Midbrain (tissue), 1 donor: ENCODE results near the gene HSPA2.
A peak's percentile ranks its signal among the peaks of the same experiment; 100 is the strongest.

ENCODE experiments used
- DNase-seq: peaks from one replicate; lab custom pipeline; 2025; lab: John Stamatoyannopoulos, UW

Gene HSPA2

DNA sequence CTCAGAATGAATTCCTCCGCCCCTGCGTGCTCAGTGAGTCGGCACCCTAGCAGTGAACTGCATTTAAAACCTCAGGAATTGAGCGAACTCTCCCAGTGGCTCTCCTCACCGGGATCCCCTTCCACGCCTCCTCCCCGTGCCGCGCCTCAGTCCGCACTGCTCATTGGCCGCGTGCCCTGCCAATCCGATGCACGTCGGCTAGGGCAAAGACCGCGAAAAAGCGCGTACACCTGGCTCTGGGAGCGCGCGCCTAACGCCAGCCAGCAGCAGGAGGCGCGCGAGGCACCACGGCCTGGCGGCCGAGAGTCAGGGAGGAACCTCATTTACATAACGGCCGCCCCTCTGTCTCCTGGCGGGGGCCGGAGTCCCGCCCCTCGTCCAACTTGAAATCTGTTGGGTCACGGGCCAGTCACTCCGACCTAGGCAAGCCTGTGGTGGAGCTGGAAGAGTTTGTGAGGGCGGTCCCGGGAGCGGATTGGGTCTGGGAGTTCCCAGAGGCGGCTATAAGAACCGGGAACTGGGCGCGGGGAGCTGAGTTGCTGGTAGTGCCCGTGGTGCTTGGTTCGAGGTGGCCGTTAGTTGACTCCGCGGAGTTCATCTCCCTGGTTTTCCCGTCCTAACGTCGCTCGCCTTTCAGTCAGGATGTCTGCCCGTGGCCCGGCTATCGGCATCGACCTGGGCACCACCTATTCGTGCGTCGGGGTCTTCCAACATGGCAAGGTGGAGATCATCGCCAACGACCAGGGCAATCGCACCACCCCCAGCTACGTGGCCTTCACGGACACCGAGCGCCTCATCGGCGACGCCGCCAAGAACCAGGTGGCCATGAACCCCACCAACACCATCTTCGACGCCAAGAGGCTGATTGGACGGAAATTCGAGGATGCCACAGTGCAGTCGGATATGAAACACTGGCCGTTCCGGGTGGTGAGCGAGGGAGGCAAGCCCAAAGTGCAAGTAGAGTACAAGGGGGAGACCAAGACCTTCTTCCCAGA lies at the start of gene HSPA2:
TSS of gene HSPA2 (plus strand) at position 534 of the 995 bp plus-strand sequence. CDS start at position 643, 109 bp downstream.
- DNase-seq, result peak; percentile 99

DNA sequence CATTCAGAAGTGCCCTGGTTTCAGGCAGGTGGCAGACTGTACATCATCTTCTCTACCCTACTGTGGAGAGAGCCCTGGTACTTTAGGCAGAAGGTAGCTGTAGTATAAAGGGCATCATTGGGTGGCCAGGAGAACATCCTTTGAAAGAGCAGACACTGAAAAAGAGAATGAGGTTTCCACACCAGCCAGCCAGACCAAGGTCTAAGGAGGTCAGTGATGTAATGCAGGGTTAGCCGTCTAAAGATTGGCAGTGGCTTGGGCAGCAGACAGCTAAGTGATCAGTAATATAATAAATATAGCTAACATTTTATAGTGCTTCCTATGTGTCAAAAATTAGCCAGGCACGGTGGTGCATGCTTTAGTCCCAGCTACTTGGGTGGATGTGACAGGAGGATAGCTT lies 48.9 kb upstream of the HSPA2 start:
- DNase-seq, result no peak

DNA sequence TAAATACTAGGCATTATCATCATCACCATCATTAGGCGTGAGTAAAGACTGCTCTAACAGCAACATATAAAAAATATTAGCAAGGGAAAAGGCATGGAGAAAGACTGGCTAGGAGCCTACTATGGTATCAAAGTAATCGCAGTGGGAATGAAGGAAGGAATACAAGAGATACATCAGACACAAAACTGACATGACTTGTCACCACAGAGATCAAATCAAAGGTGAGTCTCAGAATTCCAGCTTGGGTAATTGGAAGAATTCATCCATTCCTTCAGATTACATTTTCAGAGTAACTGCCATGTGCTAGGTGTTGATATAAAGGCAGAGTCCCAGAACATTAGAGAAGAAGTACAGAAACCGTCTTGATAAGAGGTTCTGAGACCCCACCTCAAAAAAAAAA lies 47.1 kb upstream of the HSPA2 start:
- DNase-seq, result no peak

DNA sequence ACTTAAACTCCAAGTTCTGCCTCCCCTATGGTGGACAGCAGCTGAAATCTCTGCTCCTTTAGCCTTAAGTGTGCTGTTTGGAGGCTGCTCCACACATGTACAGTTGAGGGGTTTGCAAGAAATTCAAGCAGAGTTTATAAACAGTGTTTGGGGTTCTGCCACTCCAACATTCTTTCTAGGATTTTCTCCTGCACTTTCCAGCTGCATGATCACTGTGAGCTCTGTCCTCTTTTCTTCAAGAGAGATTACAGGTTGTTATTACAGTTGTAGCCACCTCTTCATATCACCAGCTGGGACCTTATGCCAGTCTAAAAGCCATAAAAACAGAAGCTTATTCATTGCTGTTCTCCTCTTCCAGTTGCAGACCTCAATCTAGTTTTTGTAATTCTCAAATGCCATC lies 45.3 kb upstream of the HSPA2 start:
- DNase-seq, result no peak

DNA sequence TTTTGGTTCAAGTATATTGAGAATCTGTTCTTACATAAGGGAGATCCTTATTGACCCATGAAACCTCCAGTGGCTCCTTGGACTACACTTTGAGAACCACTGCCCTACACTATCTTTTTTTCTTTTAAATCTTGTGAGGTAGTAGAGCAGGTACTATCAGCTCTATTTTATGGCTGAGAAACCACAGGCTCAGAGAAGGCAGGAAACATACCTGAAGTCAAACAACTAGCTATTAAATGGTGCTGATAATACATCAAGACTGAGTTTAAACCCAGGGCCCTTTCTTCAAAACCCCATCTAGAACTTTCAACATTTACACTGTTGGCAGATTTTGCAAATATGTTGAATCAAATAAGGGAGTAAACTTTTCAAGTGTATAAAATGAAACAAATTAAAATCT lies 43.8 kb upstream of the HSPA2 start:
- DNase-seq, result no peak

DNA sequence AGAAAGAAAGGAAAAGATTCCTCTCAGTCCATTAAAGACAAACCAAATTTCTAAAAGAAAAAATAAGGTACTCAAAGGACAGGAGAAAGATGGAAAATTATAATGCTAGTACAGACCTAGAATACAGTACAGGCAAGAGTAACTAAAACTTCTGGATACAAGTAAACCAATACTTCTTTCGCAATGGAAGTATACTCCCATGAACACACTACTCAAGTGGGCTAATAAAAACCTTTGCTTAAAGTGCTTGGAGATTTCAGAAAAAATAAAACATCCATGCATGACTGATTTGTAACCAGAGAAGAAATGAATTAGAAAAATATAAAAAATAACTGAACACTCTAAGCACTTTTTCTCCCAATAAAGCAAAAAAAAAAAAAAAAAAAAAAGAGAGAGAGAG lies 40.5 kb upstream of the HSPA2 start:
- DNase-seq, result no peak

DNA sequence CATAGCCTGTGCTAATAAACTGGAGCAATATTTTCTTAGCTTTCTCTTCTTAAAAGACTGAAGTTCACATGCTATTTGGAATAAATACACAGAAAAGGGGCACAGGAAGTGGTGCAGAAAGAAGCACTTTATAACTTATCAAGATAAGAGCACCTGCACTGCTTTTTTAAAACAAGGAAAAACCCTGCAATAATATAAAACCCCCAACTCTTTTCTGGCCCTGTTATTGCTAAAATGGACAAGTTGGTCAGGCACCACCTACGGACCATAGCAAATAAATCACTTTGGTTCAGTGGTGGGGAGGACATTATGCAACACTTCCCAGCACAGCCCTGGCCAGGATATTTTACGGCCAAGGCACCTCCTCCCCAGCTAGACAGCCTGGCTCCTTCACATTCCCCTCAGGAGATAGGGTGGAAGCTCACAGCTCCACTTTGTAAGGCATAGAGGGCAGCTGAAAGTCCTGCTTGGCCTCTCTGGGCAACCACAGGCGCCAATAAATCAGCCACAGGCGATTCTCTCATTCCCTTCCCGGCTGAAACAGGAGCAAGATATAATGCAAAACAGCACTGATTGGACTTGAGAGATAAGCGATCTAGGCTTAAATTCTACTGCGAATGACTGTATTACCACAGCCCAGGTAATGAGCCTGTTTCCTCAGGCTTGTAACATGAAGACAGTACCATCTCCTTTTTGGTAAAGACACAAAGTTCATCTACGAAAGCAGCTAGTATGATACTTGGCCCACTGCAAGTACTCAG lies 39.0 kb upstream of the HSPA2 start:
- no peak for DNase-seq

DNA sequence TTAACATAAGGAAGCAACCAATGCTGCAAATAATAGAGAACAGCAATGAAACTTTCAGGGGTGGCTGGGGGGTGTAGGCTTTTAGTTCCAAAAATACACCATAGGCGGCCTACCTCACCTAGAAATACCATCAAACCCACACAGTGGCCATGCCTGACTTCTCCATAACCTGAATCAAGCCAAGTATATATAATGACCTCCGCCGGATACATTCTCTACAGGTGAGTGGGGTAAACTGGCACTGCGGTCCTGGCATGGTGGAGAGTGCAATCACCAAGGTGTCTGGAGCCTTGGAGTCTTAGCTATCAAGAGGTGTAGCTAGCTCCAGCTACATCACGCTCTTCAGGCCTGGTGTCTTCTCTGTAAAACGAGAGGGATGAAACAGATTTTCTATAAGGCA lies 38.1 kb upstream of the HSPA2 start:
- no peak for DNase-seq

DNA sequence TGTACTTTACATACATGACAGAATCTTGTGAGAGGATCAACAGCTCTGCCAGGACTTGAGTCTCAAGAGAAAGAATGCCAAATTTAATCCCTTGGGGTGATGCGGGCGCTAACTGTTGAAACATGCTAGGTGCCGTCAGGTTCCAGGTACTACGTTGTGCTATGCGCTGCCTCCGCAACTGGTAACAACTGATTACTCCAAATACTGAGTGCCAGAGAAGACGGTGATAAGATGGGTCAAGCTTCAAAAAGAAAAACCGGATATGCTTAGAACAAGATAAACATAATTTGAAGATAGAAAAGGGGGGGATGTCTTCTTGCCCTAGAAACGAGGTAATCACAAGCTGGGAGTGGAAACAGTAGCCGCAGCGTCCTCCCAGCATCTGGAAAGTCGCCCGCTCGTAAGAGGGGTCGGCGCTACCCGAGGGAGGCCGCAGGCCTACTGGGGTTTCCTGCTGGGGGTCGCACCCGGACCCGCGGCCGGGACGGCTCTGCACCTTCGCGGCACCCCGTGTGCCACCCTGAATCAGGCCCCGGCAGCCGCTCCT lies 37.6 kb upstream of the HSPA2 start:
- no peak for DNase-seq

DNA sequence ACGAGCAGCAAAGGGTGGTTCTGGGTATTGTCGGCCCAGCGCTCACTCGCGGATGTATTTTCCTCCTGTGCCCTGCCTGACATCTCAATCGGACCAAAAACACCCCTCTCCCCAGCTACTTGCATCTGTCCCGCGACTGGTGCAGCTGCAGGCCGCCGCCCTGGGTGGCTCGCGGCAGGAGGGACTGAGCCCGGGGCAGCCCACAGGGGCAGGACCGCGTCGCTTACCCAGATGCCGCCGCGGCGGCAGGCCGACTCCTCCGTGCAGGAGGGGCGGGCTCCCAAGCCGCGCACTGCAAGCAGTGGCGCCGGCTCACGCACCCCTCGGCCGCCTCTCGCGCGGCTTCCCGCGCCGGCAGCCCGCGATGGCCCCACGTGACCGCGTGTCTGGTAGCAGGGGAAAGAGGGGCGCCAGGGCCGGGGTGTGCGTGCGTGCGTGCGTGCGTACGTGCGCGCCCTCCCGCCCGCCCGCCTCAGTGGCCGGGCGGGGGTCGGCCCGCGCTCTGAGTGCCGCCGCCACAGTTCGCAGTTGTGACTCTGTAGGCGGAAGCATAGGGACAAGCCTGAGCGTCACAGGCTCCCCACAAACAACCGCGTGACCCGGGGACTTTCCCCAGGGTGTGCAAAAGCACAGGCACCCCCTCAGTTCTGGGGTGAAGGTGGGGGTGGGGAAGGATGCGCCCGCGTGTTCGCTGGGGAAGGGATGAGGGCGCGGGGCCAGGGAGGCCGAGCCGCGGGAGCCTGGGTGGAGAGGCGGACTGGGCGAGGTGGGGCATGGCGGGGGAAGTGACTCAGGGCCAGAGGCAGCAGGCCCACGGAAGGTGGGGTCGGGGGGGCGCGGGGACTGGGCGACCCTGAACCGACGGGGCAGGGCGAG lies 36.9 kb upstream of the HSPA2 start, which contains the start of gene ZBTB25:
TSS of gene ZBTB25 (minus strand) at position 405 of the 876 bp plus-strand sequence. CDS start 13,305 bp downstream, outside the sequence.
- peak; percentile 91 for DNase-seq

DNA sequence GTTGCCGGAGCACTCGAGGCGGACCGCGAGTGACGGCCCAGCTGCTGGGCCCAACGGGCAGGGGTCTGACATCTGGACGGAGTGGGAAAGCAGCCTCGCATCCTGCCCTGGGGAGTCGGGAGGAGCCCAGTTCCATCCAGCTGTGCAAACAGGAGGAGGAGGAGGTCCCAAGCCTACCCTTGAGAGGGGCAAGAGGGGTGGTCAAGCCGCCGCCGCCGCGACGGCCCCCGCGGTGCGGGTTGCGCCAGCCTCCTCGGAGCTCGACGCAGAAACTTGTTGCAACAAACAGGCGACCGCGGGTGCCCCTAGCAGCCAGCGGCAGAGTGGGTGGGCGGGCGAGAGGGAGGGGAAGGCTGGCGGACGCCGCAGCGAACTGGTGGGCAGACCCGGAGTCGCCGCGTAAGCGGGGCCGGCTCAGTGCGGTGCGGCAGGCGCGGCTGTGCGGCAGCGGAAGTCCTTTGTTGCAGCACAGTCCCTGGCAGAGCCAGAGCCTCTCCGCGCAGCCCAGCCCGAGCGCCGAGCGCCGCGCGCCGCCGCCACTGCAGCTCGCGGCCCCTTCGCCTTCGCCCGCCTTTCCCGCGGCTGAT lies 36.1 kb upstream of the HSPA2 start, which contains the start of gene ZBTB1:
TSS of gene ZBTB1 (plus strand) at position 461 of the 587 bp plus-strand sequence. CDS start 16,735 bp downstream, outside the sequence.
- DNase-seq, result peak; percentile 86

DNA sequence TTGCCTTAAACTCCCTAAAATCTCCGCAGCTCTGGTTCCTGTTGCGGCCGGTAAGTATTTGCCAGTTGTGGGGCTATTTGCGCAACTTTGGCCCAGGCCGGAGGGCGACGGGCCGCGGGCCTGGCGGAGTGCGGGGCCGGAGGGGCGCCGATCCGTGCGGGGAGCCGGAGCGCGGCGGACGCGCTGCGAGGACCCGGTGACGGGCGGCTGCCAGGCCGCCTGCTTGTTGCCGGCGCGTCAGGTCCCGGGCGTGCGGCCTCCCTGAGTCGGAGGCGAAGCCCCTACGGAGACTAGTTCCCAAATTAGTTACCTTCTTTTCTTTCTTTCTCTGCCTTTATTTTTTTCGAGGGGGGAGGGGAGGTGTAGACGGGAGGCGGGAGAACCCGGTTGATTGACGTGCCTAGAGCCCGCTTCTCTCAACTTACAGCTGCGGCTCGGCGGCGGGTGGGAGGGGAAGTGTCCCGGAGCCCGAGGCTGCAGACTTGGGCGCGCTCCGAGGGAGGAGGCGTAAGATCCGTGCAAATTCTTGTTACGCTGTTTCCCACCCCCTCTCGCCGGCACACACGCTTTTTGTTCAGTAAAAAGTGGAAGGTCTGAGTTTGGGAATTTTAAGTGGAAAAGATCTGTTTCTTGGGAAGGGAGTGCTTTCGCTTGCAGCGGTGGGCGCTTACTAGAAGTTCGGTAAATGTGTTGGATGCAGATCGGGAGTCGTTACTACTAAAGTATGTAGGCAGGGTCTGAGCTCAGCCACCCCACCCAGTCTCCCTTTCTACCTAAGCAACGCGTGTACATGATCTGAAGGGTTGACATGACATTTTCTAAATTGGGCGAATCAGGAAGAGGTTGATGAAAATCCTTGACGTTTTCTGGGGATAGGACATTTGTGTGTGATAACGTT lies 35.4 kb upstream of the HSPA2 start:
- DNase-seq, result peak; percentile 89

DNA sequence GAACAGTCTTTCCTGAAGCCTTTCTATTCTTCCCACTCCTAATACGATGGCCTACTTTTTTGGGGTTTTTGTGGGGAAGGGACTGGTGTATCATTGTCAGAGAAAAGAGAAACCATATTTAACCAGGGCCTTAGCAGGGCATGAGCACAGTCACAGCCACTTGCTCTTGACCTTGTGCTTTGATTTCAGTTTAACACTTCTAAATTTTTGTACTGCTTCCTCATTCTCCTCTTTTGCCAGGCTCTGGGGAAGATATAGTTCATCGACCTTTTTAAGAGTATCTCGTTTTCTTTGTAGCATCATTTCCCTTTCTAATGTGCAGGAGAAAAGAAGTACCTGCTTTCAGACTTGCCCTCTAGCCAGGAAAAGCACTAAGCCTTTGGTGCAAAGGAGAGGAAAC lies 33.8 kb upstream of the HSPA2 start:
- DNase-seq, result no peak

DNA sequence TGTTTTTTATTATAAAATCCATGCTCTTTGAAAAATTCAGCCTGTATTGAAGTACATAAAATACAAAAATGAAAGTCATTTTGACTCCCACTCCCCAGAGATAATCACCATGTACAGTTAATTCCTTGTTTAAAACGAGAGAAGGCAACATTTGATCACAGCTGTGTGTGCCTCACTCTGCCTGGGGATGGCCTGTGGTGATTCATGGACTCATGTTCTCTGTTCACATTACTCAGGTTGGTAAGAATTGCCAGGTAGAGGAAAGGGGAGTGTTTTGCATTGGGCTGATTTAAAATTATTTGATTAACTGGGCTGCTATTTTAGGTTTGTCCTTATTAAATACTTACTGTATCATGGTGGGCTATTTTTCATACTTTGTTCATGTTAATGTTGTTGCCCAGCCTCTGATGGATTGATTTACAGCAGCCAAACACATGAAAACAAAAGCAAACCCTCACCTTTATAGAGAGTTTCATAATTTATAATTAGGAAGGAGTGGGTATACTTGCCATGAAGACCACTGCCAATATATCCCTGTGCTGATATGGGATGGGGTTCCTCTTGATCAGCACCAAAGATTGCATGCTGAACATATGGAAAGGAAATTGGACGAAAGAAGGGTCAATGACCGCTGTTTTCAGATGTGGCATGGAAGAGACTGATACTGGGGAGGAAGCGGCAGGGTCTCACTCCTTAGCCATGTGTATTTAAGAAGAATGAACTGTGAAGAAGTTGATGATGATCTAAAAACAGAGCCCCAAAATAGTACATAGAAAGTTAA lies 33.0 kb upstream of the HSPA2 start:
- no peak for DNase-seq

DNA sequence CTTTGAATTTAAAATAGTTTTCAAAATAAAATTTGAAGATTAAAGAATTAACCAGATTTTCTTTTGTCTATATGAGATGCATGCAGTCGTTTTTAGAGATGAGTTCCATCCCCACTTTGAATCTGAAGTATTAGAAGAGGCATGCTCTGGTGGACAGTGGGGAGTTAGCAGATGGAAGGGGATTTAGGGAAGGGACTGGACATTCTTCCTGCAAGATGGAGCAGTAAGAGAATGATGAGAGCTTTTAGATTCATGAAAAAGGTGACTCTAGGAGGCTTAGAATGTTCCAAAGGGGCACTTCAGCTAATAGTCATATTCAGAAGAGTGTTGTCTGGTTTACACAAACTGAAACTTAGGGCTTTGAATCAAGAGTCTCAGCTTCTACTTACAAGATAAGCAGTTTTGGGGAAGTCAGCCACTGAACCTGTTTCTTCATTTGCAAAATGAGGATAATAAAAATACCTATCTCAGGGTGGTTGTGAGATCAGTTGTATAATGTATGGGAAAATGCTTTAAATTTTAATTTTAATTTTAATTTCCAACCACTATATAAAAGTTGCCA lies 32.2 kb upstream of the HSPA2 start:
- no peak for DNase-seq

DNA sequence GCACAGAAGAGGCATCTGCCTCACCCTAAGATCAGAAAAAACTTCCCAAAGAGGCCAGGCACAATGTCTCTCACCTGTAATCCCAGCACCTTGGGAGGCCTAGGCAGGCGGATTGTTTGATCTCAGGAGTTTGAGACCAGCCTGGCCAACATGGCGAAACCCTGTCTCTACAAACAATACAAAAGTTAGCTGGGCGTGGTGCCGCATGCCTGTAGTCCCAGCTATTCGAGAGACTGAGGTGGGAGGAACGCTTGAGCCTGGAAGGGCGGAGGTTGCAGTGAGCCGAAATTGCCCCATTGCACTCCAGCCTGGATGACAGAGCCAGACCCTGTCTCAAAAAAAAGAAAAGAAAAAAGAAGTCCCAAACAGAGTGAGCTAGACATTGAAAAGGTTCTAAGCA lies 31.5 kb upstream of the HSPA2 start:
- DNase-seq, result no peak

DNA sequence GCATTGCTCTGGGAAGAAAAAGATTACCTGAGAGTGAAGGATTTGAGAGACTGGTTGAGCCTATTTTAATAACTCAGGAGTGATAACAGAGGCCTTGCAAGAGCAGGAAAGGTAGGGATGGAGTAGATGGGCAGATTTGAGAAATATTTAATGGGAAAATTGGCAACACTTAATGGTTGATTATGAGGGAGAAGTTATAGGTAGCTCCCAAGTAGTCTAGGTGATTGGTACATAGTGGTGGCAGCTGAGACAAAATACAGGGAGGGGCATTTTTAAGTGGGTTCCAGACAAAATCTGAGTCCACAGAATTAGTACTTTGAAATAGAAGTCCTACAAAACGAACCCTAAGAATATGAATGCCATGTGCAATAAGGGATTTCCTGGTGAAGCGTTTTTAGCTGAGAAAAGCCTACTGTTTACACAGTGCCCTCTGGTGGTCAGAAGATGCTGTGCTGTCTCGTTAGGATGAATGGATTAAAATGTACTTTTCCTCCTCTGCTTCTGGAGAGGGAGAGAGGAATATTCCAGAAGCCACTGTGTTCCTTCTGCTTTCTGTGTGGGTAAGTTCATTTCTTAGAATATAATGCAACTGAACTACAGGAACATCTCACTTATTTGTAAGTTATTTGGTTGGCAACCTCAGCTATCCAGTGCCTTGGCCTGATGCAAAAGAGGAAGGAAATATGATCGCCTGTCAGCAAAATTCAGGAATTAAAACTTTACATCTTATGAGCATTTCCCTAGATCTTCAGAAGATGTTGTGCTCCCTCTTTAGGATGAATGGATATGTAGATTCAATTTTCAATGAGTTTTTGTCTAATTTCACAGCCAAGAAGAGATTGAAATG lies 29.5 kb upstream of the HSPA2 start:
- peak; percentile 82 for DNase-seq

DNA sequence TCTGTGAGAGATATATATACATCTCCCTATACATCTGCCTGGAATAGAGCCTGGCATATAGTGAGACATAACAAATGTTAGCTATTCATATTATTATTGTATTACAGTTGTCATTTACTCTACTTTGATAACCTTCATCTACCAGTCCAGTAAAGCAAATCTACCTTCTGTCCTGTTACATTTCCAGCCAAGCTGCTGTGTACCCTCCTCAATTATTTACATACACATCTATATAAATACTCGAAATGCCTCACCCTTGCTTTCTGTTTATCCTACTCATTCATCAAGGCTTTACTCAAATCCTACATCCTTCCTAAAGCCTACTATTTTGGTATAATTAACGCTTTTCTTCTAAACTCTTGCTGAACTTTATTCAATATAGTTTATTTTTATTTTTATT lies 27.3 kb upstream of the HSPA2 start:
- DNase-seq, result no peak
